Mucosa of descending colon (tissue), 3 donors: ENCODE measurements around the gene BPIFB2. TPM values are rescaled to one million over a fixed set of nuclear protein-coding genes. Genes with fewer than 3 reads are reported as not detected.
"Not testable (repeated sequence)": the region's sequence is repeated elsewhere in the genome, so short reads cannot be mapped to it uniquely, and the experiment has no call there.

Source experiments
- ATAC-seq: fragments of 200-7000 bp; cut with Tn5 transposase; one replicate; pipeline ENCODE4 v1.9.1; 2020; ENCODE audit warnings: mild to moderate bottlenecking, moderate library complexity
- DNase-seq, 3 donors: peaks; one replicate each; pipeline ENCODE4 v3.0.0-alpha.2; 2020
- H3K36me3 ChIP-seq: fragments of 200-600 bp; one replicate; pipeline ENCODE4 v1.8.0; 2021; ENCODE audit warnings: low read depth, mild to moderate bottlenecking
- H3K4me1 ChIP-seq: fragments of 200-600 bp; one replicate; pipeline ENCODE4 v1.8.0; 2021; ENCODE audit warnings: low read depth, mild to moderate bottlenecking
- H3K4me3 ChIP-seq: fragments of 200-600 bp; one replicate; pipeline ENCODE4 v1.8.0; 2021; ENCODE audit warnings: mild to moderate bottlenecking
- H3K9me3 ChIP-seq: fragments of 200-600 bp; one replicate; pipeline ENCODE4 v1.8.0; 2021; ENCODE audit warnings: mild to moderate bottlenecking
- CTCF ChIP-seq: fragments of 200-600 bp; IDR thresholded peaks from one replicate; pipeline ENCODE4 v1.8.0; 2022; ENCODE audit warnings: antibody characterized with exemption, mild to moderate bottlenecking
- intact Hi-C, 2 donors: fragments of 100-400 bp; cut with DNase I in 1 of 2; cut with micrococcal nuclease in 1 of 2; formaldehyde crosslinking; loops; one replicate each; pipeline versions ENCODE4 v1.11.0 to v1.11.1; 2022; cut with DNase I, micrococcal nuclease
- total RNA-seq, 3 donors: library from RNA; stranded (reverse); fragmentation: NEBNext Ultra II Directional in 2 of 3; extraction: Animal tissue kit (Norgen Biotek cat#: 25700) in 2 of 3; gene quantifications; one replicate each; pipeline versions ENCODE4 v1.2.1 to v1.2.4, GENCODE V29; 2021 to 2023
- donor health status: DM: no; HTN: no; CAD: no; lungs with moderate emphysema.
- donor health status: DM: no; HTN: no; CAD: no.
- donor health status: DM: no; HTN: yes; CAD: no.

Gene BPIFB2
- total RNA-seq, 3 donors from 2014 or later: not detected

GRCh38 chr20:32962053-32962452, 45.5 kb upstream of the BPIFB2 start:
- Histone ChIP-seq H3K4me1 (no peaks in the 10 kb centered on the region), H3K9me3 (no peaks in the 10 kb centered on the region), H3K36me3 (no peaks in the 10 kb centered on the region), H3K4me3 (no peak overlapping the region)
- intact Hi-C loops: no loop called here
- DNase-seq (no peak), ATAC-seq (no peak)
- no peak for TF ChIP-seq CTCF

GRCh38 chr20:32962646-32963045, 44.9 kb upstream of the BPIFB2 start:
- ATAC-seq, H3K4me1 ChIP-seq, intact Hi-C loops, H3K9me3 ChIP-seq, H3K36me3 ChIP-seq, H3K4me3 ChIP-seq: not testable (repeated sequence)
- DNase-seq: peak in 1 of 3 donors; percentile 18

GRCh38 chr20:32963176-32963575, 44.3 kb upstream of the BPIFB2 start:
- intact Hi-C loops: no loop called here
- no peaks in the 10 kb centered on the region for H3K9me3 ChIP-seq
- ATAC-seq (no peak), DNase-seq (peak in 1 of 3 donors; percentile 16)
- no peaks in the 10 kb centered on the region for H3K4me1 ChIP-seq
- no peak overlapping the region for H3K4me3 ChIP-seq
- no peak for TF ChIP-seq CTCF
- H3K36me3 ChIP-seq: no peaks in the 10 kb centered on the region

GRCh38 chr20:32964575-32964974, 42.9 kb upstream of the BPIFB2 start:
- no peak for TF ChIP-seq CTCF
- ATAC-seq (no peak), DNase-seq (peak in 1 of 3 donors; percentile 7)
- Histone ChIP-seq H3K4me1 (no peaks in the 10 kb centered on the region), H3K36me3 (no peaks in the 10 kb centered on the region), H3K4me3 (no peak overlapping the region), H3K9me3 (no peaks in the 10 kb centered on the region)
- intact Hi-C loops: no loop called here

- ATAC-seq (no peak), DNase-seq (no peak)
- TF ChIP-seq CTCF: no peak
- no peaks in the 10 kb centered on the region for H3K9me3 ChIP-seq
- intact Hi-C loops: no loop called here
- no peaks in the 10 kb centered on the region for H3K36me3 ChIP-seq
- no peaks in the 10 kb centered on the region for H3K4me1 ChIP-seq
- no peak overlapping the region for H3K4me3 ChIP-seq
These were observed 42.4 kb upstream of the BPIFB2 start for GRCh38 chr20:32965115-32965514.

GRCh38 chr20:32965581-32966373, 41.7 kb upstream of the BPIFB2 start:
- ATAC-seq: peak; percentile 26
- intact Hi-C loops: no loop called here

More at GRCh38 chr20:32965581-32966373, 41.7 kb upstream of the BPIFB2 start:
- no peak overlapping the region for H3K4me3 ChIP-seq
- no peak for TF ChIP-seq CTCF
- no peaks in the 10 kb centered on the region for H3K4me1 ChIP-seq
- no peaks in the 10 kb centered on the region for H3K9me3 ChIP-seq
- DNase-seq: no peak
- no peaks in the 10 kb centered on the region for H3K36me3 ChIP-seq
